Suprapubic skin (tissue), 3 donors: ENCODE data around the gene HOXD9.

ENCODE experiments used
- CTCF ChIP-seq, 2 donors: fragments of 200-600 bp in 1 of 2; fragments of 450-650 bp in 1 of 2; sonication (generic) in 1 of 2; IDR thresholded peaks; one replicate each; pipeline ENCODE4 v1.5.1; 2016 to 2019; ENCODE audit warnings: antibody characterized with exemption in 2 of 2, mild to moderate bottlenecking in 1 of 2, moderate library complexity in 1 of 2
- POLR2A ChIP-seq, 2 donors: fragments of 450-650 bp; IDR thresholded peaks; one replicate each; pipeline ENCODE4 v1.6.1; 2017; ENCODE audit warnings: antibody characterized with exemption in 2 of 2, mild to moderate bottlenecking in 2 of 2, moderate library complexity in 2 of 2

GRCh38 chr2:176098366-176099158 is 24.0 kb upstream of the HOXD9 start:
- TF ChIP-seq CTCF (IDR thresholded peaks at IDR 0.05) (no peak), POLR2A (IDR thresholded peaks at IDR 0.05) (no peak)
